HEK293 (cell line): ENCODE results near the gene TRIM2.

ENCODE experiments used
- CTCF ChIA-PET: fragments of 350-600 bp; formaldehyde crosslinking; extraction: SDS; loops from one replicate; lab custom pipeline; 2021; ENCODE audit warnings: antibody characterized with exemption; lab: Yijun Ruan, JAX
- POLR2A ChIA-PET: fragments of 300-600 bp; formaldehyde crosslinking; extraction: SDS; loops from one replicate; lab custom pipeline; 2020; ENCODE audit warnings: antibody characterized with exemption, inconsistent platforms; lab: Yijun Ruan, JAX
- H3K27ac ChIP-seq: fragments of 200-500 bp; sonication (Bioruptor generic); 2 replicates; pipeline ENCODE4 v1.5.1; 2014; ENCODE audit warnings: low read depth, low read length, control low read depth, inconsistent platforms; ENCODE audit errors: extremely low read depth
- H3K36me3 ChIP-seq, 2 experiments: fragments of 200-500 bp in 1 of 2; sonication (Bioruptor generic) in 1 of 2; 1 replicate in 1 of 2; 2 replicates in 1 of 2; pipeline ENCODE4 v1.5.1; 2014 to 2017; ENCODE audit warnings: inconsistent platforms in 2 of 2, low read length in 2 of 2; ENCODE audit not compliant: control insufficient read depth in 2 of 2, insufficient read depth in 1 of 2
- H3K4me1 ChIP-seq: fragments of 200-500 bp; sonication (Bioruptor generic); 2 replicates; pipeline ENCODE4 v1.5.1; 2014; ENCODE audit warnings: mild to moderate bottlenecking, low read length, inconsistent platforms; ENCODE audit not compliant: control insufficient read depth, insufficient read depth
- H3K4me3 ChIP-seq: 2 replicates; pipeline ENCODE4 v1.5.1; 2011; ENCODE audit warnings: low read depth, mild to moderate bottlenecking, control low read depth, low read length, moderate library complexity
- H3K9me3 ChIP-seq: fragments of 200-500 bp; sonication (Bioruptor generic); 2 replicates; pipeline ENCODE4 v1.5.1; 2014; ENCODE audit warnings: low read depth, low read length, inconsistent platforms; ENCODE audit not compliant: control insufficient read depth, insufficient read depth
- PRDM10 ChIP-seq: fragments of 450-650 bp; formaldehyde crosslinking; IDR thresholded peaks from 2 replicates; pipeline ENCODE4 v1.5.1; 2016; ENCODE audit warnings: missing biosample characterization, missing genetic modification characterization
- ZBTB20 ChIP-seq: fragments of 450-650 bp; formaldehyde crosslinking; IDR thresholded peaks from 2 replicates; pipeline ENCODE4 v1.5.1; 2016; ENCODE audit warnings: missing biosample characterization, missing genetic modification characterization
- ZBTB6 ChIP-seq: fragments of 450-650 bp; formaldehyde crosslinking; IDR thresholded peaks from 2 replicates; pipeline ENCODE4 v1.5.1; 2017; ENCODE audit warnings: missing biosample characterization, missing genetic modification characterization
- ZBTB8A ChIP-seq: fragments of 450-650 bp; formaldehyde crosslinking; IDR thresholded peaks from 2 replicates; pipeline ENCODE4 v1.5.1; 2016; ENCODE audit warnings: missing biosample characterization, missing genetic modification characterization
- ZFHX2 ChIP-seq: fragments of 450-650 bp; formaldehyde crosslinking; conservative IDR thresholded peaks from 2 replicates; pipeline ENCODE4 v1.5.1; 2016; ENCODE audit warnings: missing biosample characterization, missing genetic modification characterization
- ZFP69B ChIP-seq: fragments of 450-650 bp; formaldehyde crosslinking; IDR thresholded peaks from 2 replicates; pipeline ENCODE4 v1.5.1; 2016; ENCODE audit warnings: missing biosample characterization, missing genetic modification characterization
- ZNF16 ChIP-seq: fragments of 450-650 bp; formaldehyde crosslinking; IDR thresholded peaks from 2 replicates; pipeline ENCODE4 v1.5.1; 2016; ENCODE audit warnings: low read depth, missing biosample characterization, missing genetic modification characterization
- ZNF2 ChIP-seq: fragments of 450-650 bp; formaldehyde crosslinking; IDR thresholded peaks from 2 replicates; pipeline ENCODE4 v1.5.1; 2016; ENCODE audit warnings: missing biosample characterization, missing genetic modification characterization
- ZNF335 ChIP-seq: fragments of 450-650 bp; formaldehyde crosslinking; conservative IDR thresholded peaks from 2 replicates; pipeline ENCODE4 v1.5.1; 2016; ENCODE audit warnings: missing biosample characterization, missing genetic modification characterization
- ZNF341 ChIP-seq: fragments of 450-650 bp; formaldehyde crosslinking; IDR thresholded peaks from 2 replicates; pipeline ENCODE4; 2016; ENCODE audit warnings: low read depth, missing biosample characterization, missing genetic modification characterization
- ZNF513 ChIP-seq: fragments of 450-650 bp; IDR thresholded peaks from 2 replicates; pipeline ENCODE4 v1.5.1; 2018; ENCODE audit warnings: missing biosample characterization, missing genetic modification characterization
- ZNF518A ChIP-seq: fragments of 450-650 bp; formaldehyde crosslinking; conservative IDR thresholded peaks from 2 replicates; pipeline ENCODE4 v1.5.1; 2016; ENCODE audit warnings: low read depth, missing biosample characterization, missing genetic modification characterization
- ZNF561 ChIP-seq: fragments of 450-650 bp; IDR thresholded peaks from 2 replicates; pipeline ENCODE4 v1.5.1; 2018; ENCODE audit warnings: missing biosample characterization, missing genetic modification characterization, borderline replicate concordance
- ZNF610 ChIP-seq: fragments of 450-650 bp; formaldehyde crosslinking; IDR thresholded peaks from 2 replicates; pipeline ENCODE4 v1.5.1; 2016; ENCODE audit warnings: missing biosample characterization, missing genetic modification characterization, borderline replicate concordance
- ZNF768 ChIP-seq: fragments of 450-650 bp; formaldehyde crosslinking; IDR thresholded peaks from 2 replicates; pipeline ENCODE4 v1.5.1; 2018; ENCODE audit warnings: missing biosample characterization, mild to moderate bottlenecking, missing genetic modification characterization
- ZSCAN16 ChIP-seq: fragments of 450-650 bp; formaldehyde crosslinking; IDR thresholded peaks from 2 replicates; pipeline ENCODE4 v1.5.1; 2016; ENCODE audit warnings: missing biosample characterization, missing genetic modification characterization

The TRIM2 gene

GRCh38 chr4:153344131-153345011, 140.1 kb downstream of the TRIM2 start, which contains the start of gene MND1 (continued):
- 0 out of 2 replicates have a peak, but pooled peaks have one; percentile 39 for TF ChIP-seq ZNF610 (tag by site-specific recombination)
- TF ChIP-seq ZNF561 (tag by site-specific recombination): peak; percentile 69; the same call in 1 of the 2 replicates
- TF ChIP-seq, all 188 proteins: peak for 38

- POLR2A ChIA-PET: interaction anchor here (0.6 to 2.2 kb wide), 4 partner anchors 13 to 220 kb away, joined by 3 to 7 read pairs (median 3); partner anchors contain the start of gene TMEM131L
- peak overlapping the region; percentile 95 for H3K27ac ChIP-seq
- H3K9me3 ChIP-seq: no peaks in the 10 kb centered on the region
- H3K36me3 ChIP-seq: peaks cover 0 to 3% of the 10 kb centered on the region in 2 experiments; a peak in 1 of 3 replicates
- H3K4me3 ChIP-seq: peak overlapping the region; percentile 71
- peaks cover 2% of the 10 kb centered on the region; the same call in 1 of the 2 replicates for H3K4me1 ChIP-seq
- CTCF ChIA-PET: interaction anchor here (0.5 to 1.8 kb wide), 7 partner anchors 53 to 405 kb away, joined by 3 to 8 read pairs (median 4); no protein-coding TSS in a partner anchor
- TF ChIP-seq ZNF341 (tag by site-specific recombination) (0 out of 2 replicates have a peak, but pooled peaks have one; percentile 14), ZNF335 (tag by site-specific recombination) (peak; percentile 79), ZNF2 (tag by site-specific recombination) (peak; percentile 34), PRDM10 (tag by site-specific recombination) (peak; percentile 37; the same call in 1 of the 2 replicates), ZFP69B (tag by site-specific recombination) (peak; percentile 40; the same call in 1 of the 2 replicates), ZNF768 (tag by site-specific recombination) (no peak), ZBTB6 (tag by site-specific recombination) (0 out of 2 replicates have a peak, but pooled peaks have one; percentile 21), ZBTB8A (tag by site-specific recombination) (0 out of 2 replicates have a peak, but pooled peaks have one; percentile 42), ZNF518A (tag by site-specific recombination) (no peak), ZNF16 (tag by site-specific recombination) (no peak), ZNF513 (tag by site-specific recombination) (no peak), ZFHX2 (tag by site-specific recombination) (peak; percentile 2; the same call in 1 of the 2 replicates), ZBTB20 (tag by site-specific recombination) (0 out of 2 replicates have a peak, but pooled peaks have one; percentile 12), ZSCAN16 (tag by site-specific recombination) (no peak)
Measured at GRCh38 chr4:153345012-153345981, 141.1 kb downstream of the TRIM2 start.
